ENCODE measurements around the gene TRERF1.

The TRERF1 gene

DNA sequence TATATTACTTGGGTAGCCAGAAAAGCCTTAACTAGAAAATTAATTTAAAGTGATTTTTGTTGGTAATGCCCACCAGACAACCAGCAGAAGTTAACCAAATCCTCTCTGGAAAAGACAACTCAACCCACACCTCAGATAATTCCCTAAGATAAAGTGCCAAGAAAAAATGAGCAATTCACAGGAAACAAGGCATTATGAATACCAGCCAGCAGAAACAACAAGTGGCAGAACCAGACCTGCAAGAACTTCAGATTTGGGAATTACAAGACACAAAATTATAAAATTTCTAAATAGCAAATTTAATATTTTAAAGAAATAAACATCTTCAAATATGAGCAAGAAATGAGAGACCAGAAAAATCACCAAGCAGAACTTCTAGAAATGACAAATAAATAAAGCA lies 154.1 kb downstream of the TRERF1 start:
- no peak for DNase-seq

DNA sequence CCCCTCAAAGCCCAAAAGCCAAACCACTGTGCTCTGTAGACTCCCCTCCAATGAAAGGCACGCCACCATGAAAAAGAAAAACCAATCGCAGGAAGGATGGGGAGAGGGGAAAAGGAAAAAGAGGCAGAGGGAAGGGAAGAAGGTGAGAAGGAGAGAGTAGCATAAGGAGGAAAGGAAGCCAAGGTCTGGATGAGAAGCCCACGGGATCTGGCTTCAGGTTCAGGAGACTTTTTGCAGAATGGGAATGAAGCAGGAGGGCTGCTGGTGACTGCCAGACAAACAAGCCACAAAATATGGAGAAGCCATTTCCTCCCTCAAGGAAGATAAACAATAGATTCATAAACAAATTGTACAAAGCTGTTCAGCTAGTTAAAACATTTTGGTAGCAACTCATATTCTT lies 155.1 kb downstream of the TRERF1 start:
- no peak for DNase-seq

DNA sequence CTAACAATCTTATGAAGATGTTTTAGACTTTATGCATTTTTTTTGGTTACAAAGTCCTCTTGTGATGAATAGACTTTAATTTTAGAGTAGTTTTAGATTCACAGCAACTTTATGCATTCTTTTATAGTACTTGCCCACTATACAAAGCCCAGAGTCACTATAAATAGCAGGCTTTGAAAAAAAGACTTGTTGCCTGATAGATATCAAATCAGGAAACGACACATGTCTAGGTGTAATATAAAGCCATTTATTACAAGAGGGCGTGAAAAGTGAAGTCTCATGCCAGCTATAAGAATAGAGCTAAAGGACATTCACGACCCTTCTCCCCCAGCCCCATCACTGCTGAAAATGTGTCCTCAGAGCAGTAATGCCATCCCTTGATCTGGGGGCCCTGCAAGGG lies 156.0 kb downstream of the TRERF1 start:
- no peak for DNase-seq

DNA sequence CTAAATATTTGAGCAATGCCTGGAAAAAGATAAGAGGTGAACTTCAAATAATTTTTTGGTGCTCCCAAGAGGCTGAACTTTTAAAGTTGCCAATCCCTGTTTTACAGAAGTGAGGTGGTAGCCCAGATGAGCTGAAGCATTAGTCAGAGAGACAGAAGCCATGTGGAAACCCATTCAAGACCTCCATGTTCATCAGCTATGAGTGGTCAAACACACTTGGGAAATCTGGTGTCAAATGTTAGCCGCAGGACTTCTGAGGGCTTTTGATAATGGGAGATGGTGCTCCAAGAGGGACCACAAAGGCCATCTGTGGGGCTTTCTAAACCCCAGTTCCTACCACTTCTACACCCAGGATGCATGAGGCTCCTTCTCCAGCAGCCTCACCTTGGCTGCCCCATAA lies 156.5 kb downstream of the TRERF1 start:
- no peak for DNase-seq

DNA sequence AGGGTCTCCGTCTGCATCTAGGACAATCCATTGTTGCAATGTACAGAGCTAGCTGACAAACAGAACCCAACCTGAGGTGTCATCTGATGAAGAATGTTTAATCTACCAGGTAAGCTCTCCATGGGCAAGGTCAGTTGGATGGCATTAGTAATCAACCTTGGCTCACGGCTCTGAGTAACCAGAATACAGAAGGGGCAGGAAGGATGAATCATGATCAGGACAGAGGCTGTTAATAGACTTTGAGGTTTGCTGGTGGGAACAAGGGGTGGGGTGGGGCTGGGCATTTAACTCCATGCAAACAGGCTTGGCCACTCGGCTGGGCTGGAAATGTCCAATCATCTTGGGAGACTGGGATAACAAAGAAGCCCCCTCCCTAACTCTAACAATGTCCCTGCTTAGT lies 157.0 kb downstream of the TRERF1 start:
- peak; percentile 20 for DNase-seq

DNA sequence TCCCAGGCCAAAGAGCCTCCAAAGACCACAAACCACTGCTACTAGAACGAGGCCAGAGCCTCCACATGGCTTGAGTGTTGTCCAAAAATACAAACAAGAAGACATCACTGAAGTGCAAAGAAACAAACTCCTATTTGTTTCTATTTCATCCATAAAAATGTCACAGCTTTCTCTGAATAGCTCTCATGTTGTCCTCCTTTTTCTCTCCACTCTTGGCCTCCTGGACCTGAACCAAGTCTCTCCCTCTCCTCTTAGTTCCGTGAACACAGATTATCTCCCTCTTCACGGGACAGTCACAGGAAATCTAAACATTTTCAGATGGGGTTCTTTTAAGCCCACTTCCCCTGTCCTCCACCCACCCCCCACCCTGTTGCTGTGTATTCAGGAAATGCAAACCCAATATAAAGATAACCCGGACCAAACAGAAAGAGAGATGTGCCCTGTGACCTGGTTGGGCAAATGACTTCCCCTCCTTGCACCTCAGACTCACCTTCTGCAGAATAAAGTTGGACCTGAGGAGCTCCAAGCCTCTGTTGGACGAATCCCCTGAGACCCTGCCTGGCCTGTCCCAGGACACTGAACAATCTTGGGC lies 158.2 kb downstream of the TRERF1 start:
- DNase-seq: no peak

DNA sequence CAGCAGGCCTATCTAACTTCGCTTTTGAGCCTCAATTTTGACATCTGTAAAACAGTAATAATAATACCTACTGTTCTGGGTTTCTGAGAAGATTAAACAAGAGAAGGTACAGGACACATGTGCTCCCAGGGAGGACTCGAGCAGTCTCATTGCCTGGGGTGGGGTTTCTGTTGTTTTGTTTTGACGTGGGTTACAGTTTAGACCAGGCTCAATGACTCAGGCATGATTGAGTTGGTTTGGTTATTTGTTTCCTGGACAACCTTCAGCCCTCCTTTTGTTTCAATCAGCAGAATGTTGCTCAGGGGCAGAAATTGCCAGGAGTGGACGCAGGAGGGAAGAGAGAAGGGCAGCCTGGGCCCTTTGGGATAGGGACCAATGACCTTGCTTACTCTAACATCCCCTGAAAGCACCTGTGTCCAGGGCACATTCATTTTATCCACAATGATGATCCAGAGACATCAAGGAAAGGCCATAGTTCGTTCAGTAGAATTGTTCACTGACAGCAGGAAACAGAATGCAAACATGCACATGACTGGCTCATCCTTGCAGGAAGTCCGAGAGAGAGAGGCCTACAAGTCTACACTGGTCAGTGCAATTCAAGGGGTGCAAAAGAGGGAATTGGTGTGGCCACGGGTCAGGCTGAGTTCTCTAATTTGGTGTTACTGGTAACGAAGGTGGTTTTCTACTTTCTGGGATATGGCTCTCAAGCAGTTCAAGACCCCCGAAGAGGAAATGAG lies 159.6 kb downstream of the TRERF1 start:
- peak; percentile 86 for DNase-seq

DNA sequence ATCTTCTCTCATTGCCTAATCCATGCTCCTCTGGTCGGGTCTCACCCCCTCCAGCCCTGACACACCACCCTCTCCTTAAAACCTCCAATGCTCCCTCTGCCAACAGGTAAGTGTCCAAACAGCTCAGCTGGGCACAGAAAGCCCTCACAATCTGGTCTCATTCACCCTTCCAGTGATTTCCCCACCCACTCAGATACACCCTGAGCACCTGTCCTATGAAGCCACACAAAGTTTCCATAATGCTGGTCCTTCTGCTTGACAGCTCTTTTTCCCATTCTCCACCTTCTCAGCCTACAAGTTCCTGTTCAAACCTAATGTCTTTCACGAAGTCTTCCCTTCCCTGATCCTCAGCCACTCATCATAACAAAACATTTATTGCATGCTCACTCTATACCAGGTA lies 164.0 kb downstream of the TRERF1 start:
- no peak for DNase-seq

DNA sequence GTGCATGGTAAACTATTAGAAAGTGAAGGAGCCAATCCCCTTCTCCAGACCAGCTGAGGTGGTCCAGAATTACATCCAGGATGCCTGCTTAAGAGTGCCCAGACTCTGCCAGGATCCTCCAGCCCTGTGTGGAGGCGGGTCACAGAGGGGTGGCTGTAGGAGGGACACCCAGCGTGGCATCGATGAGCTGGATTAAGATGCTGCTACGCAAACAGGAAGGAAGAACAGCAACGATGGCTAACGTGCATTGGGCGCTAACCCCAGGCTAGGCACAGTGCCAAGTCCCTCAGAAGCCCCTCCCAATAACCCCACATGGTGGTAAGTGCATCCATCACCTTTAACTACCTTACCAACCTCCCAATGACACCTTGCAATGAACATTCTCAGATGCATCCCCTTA lies 170.2 kb downstream of the TRERF1 start:
- peak; percentile 30 for DNase-seq

DNA sequence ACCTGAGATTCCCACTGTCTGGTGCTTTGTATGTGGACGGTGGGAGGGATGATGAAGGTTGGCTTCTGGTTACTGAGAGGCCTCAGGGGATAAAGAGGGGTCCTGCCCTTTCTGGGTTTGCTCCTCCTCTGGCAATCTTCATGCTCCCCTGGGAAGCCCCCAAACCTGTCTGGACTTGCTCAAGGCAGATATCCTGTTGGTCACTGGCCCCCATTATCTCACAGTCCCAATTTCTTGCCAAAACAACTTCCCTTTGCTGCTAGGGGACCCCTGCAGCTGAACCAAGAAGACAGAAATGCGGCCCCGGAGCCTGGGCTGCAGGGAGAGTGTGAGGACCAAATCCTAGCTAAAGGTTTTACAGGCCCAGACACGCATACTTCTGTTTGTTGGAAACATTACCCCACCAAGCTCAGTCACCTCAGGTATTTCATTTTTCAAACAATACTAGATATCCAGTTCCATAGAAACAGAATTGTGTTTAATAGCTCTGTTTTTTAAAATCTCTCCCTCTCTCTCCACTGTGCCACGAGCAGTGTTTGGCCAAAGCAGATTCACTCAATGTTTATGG lies 170.7 kb downstream of the TRERF1 start:
- DNase-seq: no peak

DNA sequence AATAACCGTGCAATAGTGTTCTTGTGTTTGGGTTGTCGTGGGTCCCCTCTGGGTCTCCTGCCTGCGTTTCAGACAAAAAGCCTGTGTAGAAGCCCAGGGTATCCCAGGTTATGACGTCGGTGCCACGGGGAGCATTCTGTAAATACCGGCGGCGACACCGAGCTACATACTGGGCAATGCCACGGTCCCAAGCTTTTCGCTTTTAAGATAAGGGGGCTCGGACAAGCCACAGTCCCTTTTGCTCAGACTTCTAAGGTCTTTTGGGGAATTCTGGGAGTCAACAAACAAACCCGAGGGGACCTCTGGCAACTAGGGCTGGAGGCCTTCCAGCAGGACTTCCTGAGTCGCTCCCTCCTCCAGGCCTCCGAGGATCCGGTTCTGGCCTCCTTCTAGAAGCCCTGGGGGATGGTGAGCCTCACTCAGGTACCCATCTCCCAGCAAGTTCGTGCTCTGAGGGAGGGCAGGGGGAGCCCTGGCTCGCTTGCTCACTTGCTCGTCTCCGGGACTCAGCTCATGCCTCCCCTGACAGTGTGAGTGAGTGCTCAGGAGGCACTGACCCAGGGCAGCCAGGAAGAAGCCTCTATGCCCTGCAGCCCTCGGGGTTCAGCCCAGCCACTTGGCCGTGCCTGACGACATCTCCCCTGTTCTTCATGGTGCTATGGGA lies 171.6 kb downstream of the TRERF1 start:
- no peak for DNase-seq

DNA sequence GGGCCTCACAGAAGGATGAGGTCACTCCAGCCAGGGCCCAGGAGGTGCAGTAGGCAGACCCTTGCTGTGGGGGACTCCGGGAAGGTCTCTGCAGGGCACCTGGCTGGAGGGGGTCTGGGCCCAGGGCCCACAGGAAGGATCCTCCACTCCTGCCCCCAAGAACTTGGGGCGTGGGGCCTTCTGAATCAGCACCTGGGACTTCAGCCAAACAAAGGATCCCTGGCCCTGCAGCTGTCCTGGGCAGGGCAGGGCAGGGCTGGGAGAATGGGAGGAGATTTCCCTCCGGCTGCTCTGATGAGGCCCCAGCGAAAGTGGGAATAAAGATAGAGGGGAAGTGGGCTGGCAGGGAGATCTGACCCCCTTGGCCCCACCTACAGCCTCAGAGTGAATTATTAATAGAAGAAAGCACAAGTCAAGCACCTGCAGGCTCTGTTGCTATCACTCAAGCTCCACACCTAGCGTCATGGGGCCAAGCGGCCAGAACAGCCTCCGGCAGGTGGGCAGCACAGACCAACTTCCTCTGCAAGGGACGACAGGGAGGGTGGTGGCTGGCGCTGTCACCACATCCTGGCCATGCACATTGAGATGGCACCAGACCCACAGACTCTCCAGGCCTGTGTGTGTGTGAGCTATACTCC lies 172.5 kb downstream of the TRERF1 start:
- peak; percentile 44 for DNase-seq

DNA sequence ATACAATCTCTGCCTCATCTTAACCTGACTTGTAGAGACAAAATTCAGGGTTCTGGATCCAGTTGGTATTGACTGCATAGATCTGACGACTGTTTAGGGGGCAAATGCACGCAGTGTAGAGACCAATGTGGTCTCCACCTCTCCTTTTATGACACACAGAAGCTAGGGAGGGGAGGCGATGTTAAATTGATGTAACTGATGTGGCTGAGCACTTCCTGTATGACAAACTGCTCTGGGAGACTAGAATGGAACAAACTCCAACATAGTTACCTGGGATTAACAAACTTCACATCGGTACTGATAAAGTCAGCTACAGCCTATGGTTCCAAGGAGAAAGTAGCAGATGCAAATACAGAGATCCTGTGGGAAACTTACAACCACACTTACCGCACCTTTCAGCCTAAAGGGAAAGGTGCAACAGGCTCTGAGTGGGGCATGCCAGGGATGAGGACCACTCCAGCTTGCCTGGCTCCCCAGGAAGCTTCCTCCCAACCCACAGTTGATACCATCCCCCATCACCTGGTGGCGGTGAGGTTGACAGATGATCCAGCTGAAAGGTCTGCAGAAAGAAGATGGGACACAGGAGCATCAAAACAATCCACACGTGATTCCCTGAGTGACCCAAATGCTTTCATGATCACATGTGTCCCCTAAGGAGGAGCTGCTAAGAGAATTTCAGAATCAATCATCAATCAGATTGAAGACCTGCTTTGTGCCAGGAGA lies 173.4 kb downstream of the TRERF1 start:
- DNase-seq: peak; percentile 36

DNA sequence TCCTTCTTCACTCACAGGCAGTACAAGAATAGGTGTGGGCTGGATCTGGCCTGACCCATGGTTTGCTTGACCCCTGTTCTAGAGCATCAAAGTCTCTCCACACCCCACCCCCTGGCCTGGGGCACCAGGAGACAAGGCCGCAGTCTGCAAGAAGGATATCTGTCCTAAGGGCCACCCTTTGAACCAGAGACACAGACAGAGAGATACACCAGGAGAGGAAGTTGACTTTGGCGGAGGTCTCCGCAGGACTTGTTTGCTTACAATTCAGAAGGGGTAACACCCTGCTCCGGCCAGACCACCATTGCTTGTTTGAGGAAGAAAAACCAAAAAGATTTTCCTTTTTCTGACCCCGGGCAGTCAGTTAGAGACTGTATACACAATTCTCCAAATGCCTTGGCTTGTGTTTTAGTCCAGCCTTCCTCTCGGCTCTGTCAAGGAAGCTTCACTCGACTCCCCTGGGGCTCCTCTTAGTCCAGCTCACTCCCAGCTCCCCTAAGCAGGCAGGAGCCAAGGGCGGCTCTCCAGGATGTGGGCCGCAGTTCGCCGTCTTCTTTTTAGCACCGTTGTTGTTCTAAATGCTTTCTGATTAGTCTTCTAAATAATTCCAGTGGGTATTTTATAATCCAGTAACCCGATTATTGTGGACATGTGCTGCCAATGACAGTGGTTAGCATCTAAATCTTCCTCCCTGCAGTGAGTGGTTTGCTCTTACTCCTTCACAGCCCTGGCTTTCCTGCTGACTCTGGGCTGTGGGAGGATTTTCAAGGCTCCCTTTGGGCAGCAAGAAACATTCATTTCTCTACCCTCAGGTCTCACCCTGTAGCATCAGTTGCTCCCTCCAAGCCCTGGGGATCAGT lies 175.5 kb downstream of the TRERF1 start:
- DNase-seq: no peak

DNA sequence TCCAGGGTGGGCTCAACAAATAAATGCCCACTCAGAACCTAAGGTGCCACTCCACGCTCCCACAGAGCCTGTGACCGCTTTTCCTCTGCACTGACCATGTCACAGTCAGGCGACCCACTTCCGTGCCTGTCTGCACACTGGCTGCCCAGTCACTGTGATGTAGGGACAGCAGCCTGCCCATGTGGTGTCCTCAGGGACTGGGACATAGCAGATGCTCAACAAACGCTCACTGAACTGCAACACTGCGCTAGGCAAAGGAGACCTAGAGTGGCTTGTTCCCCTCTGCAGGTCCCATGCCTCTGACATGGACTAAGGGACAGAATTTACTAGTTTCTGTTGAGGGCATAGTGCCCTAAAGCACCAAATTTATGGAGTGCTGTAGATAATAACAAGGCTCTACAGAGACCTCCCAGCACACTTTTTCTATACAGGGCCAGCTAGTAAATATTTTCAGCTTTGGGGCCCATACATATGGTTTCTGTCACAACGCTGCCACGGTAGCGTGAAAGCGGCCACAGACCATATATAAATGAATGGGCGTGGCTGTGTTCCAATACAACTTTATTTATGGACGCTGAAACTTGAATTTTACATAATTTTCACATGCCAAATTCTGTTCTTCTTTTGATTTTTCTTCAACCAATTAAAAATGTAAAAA lies 176.2 kb downstream of the TRERF1 start:
- no peak for DNase-seq

DNA sequence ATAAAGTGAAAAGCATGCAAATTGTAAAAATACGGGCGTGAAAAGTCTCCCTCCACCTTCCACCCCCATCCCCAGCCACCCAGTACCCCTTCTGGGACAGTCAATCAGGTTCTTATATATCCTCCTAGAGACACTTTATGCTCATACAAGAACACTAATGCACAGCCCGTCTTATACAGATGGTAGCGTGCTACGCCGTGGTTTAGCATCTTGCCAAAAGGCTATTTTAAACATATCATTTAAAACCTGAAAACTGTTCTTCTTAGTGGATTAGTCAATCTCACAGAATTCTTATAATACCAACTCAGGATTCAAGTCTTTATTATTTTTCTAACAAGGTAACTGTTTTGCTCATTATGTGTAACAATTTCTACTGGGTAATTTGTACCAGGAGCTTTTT lies 176.8 kb downstream of the TRERF1 start:
- DNase-seq: no peak

DNA sequence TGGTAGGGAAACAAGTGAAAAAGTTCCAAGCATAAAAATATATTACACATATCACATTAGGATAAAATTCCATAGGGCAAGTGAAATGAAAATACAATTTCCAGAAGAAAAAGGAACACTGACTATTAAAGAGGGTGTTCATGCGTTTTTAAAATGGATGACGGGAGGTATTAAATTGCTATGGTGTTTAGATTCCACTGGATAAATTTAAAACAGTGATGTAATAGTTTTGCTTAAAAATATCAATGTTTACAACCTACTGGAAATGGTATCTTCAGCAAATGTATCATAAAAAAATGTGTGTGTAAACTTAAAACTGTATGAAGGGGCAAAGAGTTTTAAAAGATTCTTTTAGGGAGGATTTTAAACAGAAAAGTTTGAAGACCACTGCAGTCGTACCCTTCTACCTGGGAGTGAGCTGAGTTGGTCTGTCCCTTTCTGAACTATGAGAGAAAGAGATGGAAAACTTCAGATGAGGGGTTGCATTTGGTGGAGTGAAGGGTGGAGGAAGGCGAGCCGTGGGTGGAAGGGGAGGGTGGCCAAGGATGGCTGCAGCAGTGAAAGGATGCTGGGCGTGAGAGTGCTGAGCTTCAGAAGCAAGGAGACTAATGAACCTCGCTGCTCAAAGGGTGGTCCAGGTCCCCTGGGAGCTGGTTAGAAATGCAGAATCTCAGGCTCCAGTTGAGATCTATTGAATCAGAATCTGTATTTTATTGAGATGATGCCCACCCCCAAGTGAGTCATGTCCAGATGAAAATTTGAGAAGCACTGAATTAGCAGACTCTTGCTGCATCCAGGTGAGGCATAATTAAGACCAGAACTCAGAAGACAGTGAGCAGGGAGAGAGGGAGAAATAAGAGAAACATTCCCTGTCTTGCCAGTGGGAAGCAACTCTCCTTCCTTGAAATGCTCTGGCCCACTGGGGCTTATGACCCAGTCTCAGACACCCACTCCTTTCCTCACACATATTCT lies 179.6 kb downstream of the TRERF1 start:
- DNase-seq: no peak

DNA sequence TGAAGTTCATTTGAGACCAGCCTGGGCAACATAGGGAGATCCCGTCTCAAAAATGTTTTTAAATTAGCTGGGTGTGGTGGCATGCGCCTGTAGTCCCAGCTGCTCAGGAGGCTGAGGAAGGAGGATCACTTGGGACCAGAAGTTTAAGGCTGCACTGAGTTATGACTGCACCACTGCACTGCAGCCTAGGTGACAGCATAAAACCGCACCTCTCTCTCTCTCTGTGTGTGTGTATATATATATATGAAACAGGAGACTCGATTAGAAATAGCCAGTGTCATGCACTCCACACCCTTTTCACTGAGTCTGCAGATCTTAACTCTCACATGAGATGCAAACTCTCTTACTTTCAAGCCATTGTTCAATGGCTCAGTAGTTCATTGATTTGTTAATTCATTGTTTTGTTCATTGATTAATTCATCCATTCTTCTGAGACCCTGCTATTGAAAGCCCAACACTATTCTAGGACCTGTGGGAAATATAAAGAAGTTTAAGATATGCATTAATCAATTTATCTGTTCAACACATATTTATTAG lies 181.7 kb downstream of the TRERF1 start:
- DNase-seq: no peak

DNA sequence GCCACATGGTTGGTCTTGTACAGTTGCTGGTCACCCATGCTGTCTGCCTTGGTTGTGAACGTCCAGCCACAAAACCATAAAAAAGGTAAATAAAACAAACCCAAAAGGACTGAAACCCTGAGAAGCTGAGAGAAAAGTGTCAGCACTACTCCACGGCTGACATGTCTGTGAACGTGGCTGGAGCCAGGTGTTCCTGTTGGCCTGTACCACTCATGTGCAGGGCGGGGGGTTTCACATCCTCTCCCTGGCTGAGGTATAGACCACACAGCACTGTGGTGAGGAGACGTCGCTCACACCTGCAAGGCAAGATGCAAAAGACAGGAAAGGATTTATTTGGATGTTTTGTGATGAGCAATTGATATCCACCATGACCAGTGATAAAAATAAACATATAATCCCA lies 182.2 kb downstream of the TRERF1 start:
- peak; percentile 27 for DNase-seq

DNA sequence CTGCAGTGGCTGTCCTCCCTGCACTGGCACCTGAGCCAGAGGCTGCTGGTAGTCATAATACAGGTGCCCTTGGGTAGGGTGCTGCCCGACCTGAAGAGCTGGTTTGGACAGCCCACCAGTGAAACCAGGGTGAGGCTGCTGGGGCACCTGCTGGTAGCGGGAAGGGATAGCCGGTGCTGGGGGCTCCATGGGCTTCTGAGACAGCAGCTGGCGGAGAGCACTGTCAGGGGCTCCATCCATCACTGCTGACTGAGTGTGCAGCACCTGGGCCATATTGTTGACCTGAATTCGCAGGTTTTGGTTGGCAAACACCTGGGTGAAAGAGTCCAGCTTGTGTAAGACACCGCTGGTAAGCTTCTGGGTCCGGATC lies 182.9 kb downstream of the TRERF1 start:
- DNase-seq: no peak
